Upper lobe of right lung (tissue), 1 donor: ENCODE measurements around the gene RAD9A. TPM values are rescaled to one million over a fixed set of nuclear protein-coding genes. Genes with fewer than 3 reads are reported as not detected.
A peak's percentile ranks its signal among the peaks of the same experiment; 100 is the strongest.

ENCODE experiments used
- ATAC-seq: fragments of 200-7000 bp; cut with Tn5 transposase; one replicate; pipeline ENCODE4 v1.9.1; 2020; ENCODE audit warnings: mild to moderate bottlenecking, moderate library complexity
- DNase-seq: peaks from one replicate; pipeline ENCODE4 v3.0.0-alpha.2; 2020
- H3K27ac ChIP-seq: fragments of 200-600 bp; one replicate; pipeline ENCODE4 v1.8.0; 2022
- H3K27me3 ChIP-seq: fragments of 200-600 bp; one replicate; pipeline ENCODE4 v1.8.0; 2022; ENCODE audit warnings: mild to moderate bottlenecking
- H3K36me3 ChIP-seq: fragments of 200-600 bp; one replicate; pipeline ENCODE4 v1.8.0; 2022
- H3K4me1 ChIP-seq: fragments of 200-600 bp; one replicate; pipeline ENCODE4 v1.8.0; 2022
- H3K4me3 ChIP-seq: fragments of 200-600 bp; one replicate; pipeline ENCODE4 v1.8.0; 2022; ENCODE audit warnings: mild to moderate bottlenecking
- H3K9me3 ChIP-seq: fragments of 200-600 bp; one replicate; pipeline ENCODE4 v1.8.0; 2022
- CTCF ChIP-seq: fragments of 200-600 bp; IDR thresholded peaks from one replicate; pipeline ENCODE4 v1.8.0; 2022; ENCODE audit warnings: antibody characterized with exemption
- intact Hi-C: fragments of 100-400 bp; cut with DNase I; formaldehyde crosslinking; loops from one replicate; pipeline ENCODE4 v1.11.0; 2022
- total RNA-seq: library from RNA; stranded (reverse); fragmentation: NEBNext Ultra II Directional; extraction: Animal tissue kit (Norgen Biotek cat#: 25700); gene quantifications from one replicate; pipeline ENCODE4 v1.2.1, GENCODE V29; 2021
- donor health status: DM: no; HTN: yes; CAD: no; lungs with severe emphysema.

RAD9A gene
- total RNA-seq, 1 donor from 2014 or later = 20.7 TPM

GRCh38 chr11:67387518-67387917 is 4.3 kb upstream of the RAD9A start:
- H3K9me3 ChIP-seq = no peaks in the 10 kb centered on the region
- intact Hi-C loops = loop anchor here (5.0 kb wide), 1 partner anchor 35 kb away; the partner anchor contains the start of gene POLD4
- H3K36me3 ChIP-seq = no peaks in the 10 kb centered on the region
- no peak overlapping the region for H3K27ac ChIP-seq
- H3K27me3 ChIP-seq = no peaks in the 10 kb centered on the region
- H3K4me1 ChIP-seq = peaks cover 14% of the 10 kb centered on the region
- no peak for ATAC-seq
- no peak for TF ChIP-seq CTCF
- H3K4me3 ChIP-seq = no peak overlapping the region
- no peak for DNase-seq

GRCh38 chr11:67389477-67389876 is 2.3 kb upstream of the RAD9A start:
- DNase-seq (no peak), ATAC-seq (peak; percentile 34)
- no peaks in the 10 kb centered on the region for H3K27me3 ChIP-seq
- TF ChIP-seq CTCF = peak; percentile 47
- H3K27ac ChIP-seq = no peak overlapping the region
- no peaks in the 10 kb centered on the region for H3K36me3 ChIP-seq
- H3K4me1 ChIP-seq = peaks cover 18% of the 10 kb centered on the region
- no peaks in the 10 kb centered on the region for H3K9me3 ChIP-seq
- intact Hi-C loops = loop anchor here (5.0 kb wide), 1 partner anchor 37 kb away; the partner anchor contains the start of gene POLD4
- H3K4me3 ChIP-seq = no peak overlapping the region

GRCh38 chr11:67390947-67391303 is 861 bp upstream of the RAD9A start:
- no peaks in the 10 kb centered on the region for H3K27me3 ChIP-seq
- ATAC-seq (no peak), DNase-seq (no peak)
- H3K4me3 ChIP-seq = peak overlapping the region; percentile 79
- peaks cover 10% of the 10 kb centered on the region for H3K36me3 ChIP-seq
- intact Hi-C loops = no loop called here
- no peak for TF ChIP-seq CTCF
- H3K27ac ChIP-seq = peak overlapping the region; percentile 87
- no peaks in the 10 kb centered on the region for H3K9me3 ChIP-seq
- H3K4me1 ChIP-seq = peaks cover 15% of the 10 kb centered on the region

- DNase-seq = no peak
- peaks cover 21% of the 10 kb centered on the region for H3K4me1 ChIP-seq
These were observed 463 bp downstream of the RAD9A start for GRCh38 chr11:67392183-67392715.

GRCh38 chr11:67393437-67393836 is 1.7 kb downstream of the RAD9A start:
- Histone ChIP-seq H3K4me1 (peaks cover 22% of the 10 kb centered on the region), H3K9me3 (no peaks in the 10 kb centered on the region), H3K27ac (no peak overlapping the region), H3K36me3 (peaks cover 33% of the 10 kb centered on the region), H3K4me3 (no peak overlapping the region), H3K27me3 (no peaks in the 10 kb centered on the region)
- ATAC-seq (no peak), DNase-seq (no peak)
- intact Hi-C loops = no loop called here
- TF ChIP-seq CTCF = no peak

More at GRCh38 chr11:67392183-67392715, 463 bp downstream of the RAD9A start:
- Histone ChIP-seq H3K27me3 (no peaks in the 10 kb centered on the region), H3K9me3 (no peaks in the 10 kb centered on the region), H3K4me3 (peak overlapping the region; percentile 79), H3K27ac (peak overlapping the region; percentile 87), H3K36me3 (peaks cover 21% of the 10 kb centered on the region)
- intact Hi-C loops = no loop called here
- TF ChIP-seq CTCF = no peak
- ATAC-seq = no peak

GRCh38 chr11:67393990-67394389 is 2.2 kb downstream of the RAD9A start:
- Histone ChIP-seq H3K9me3 (no peaks in the 10 kb centered on the region), H3K4me3 (no peak overlapping the region), H3K4me1 (peaks cover 22% of the 10 kb centered on the region), H3K27me3 (no peaks in the 10 kb centered on the region), H3K36me3 (peaks cover 39% of the 10 kb centered on the region), H3K27ac (no peak overlapping the region)
- no peak for TF ChIP-seq CTCF
- DNase-seq = no peak
- intact Hi-C loops = no loop called here
- ATAC-seq = no peak
